Caki2 (cell line): ENCODE results near the gene LGALS3BP. TPM values are rescaled to one million over a fixed set of nuclear protein-coding genes. Genes with fewer than 3 reads are reported as not detected.
"Not testable (repeated sequence)": the region's sequence is repeated elsewhere in the genome, so short reads cannot be mapped to it uniquely, and the experiment has no call there.

Experiments used
- DNase-seq: peaks from one replicate; pipeline ENCODE4 v3.0.0-alpha.2; 2015; ENCODE audit warnings: low read depth
- in situ Hi-C: cut with HindIII; loops from 2 replicates; pipeline ENCODE4 v1.10.0; 2016; ENCODE audit warnings: low sequenced_read_pairs, low pct_unique_long_range_greater_than_20kb, mixed read lengths
- total RNA-seq: library from RNA; depleted of rRNA; stranded (reverse); fragments of >200 nt; shearing (Covaris generic); gene quantifications from 2 replicates; pipeline ENCODE4 v1.2.3, GENCODE V29; 2014; ENCODE audit warnings: low replicate concordance; rRNA removed

Gene LGALS3BP
- 345 and 478 TPM in 2 replicates for total RNA-seq

GRCh38 chr17:78979780-78980623 lies at the start of gene LGALS3BP:
Gene LGALS3BP, minus strand, starts transcription at chr17:78979923. Its CDS starts 2,732 bp downstream, at chr17:78977191.
- in situ Hi-C loops = no loop called here
- DNase-seq = peak; percentile 88

GRCh38 chr17:79028496-79029326 lies 49.0 kb upstream of the LGALS3BP start:
- DNase-seq = peak; percentile 60
- in situ Hi-C loops = no loop called here

GRCh38 chr17:79027925-79028491 lies 48.3 kb upstream of the LGALS3BP start:
- peak; percentile 84 for DNase-seq
- in situ Hi-C loops = no loop called here

- in situ Hi-C loops = no loop called here
- peak; percentile 49 for DNase-seq
Observed at GRCh38 chr17:79027274-79027924, 47.7 kb upstream of the LGALS3BP start.

GRCh38 chr17:79026376-79027273 lies 46.9 kb upstream of the LGALS3BP start:
- in situ Hi-C loops = no loop called here
- peak; percentile 90 for DNase-seq

GRCh38 chr17:79024901-79025737 lies 45.4 kb upstream of the LGALS3BP start:
- in situ Hi-C loops = no loop called here
- no peak for DNase-seq

- DNase-seq = no peak
- in situ Hi-C loops = no loop called here
Observed at GRCh38 chr17:79023886-79024771, 44.4 kb upstream of the LGALS3BP start, which contains the start of gene C1QTNF1. Gene C1QTNF1, plus strand, starts transcription at chr17:79024169. Its CDS starts 19,800 bp downstream, at chr17:79043969.

- DNase-seq = no peak
- in situ Hi-C loops = no loop called here
Observed at GRCh38 chr17:79023180-79023705, 43.5 kb upstream of the LGALS3BP start.

- in situ Hi-C loops = no loop called here
- DNase-seq = no peak
Observed at GRCh38 chr17:79022507-79022991, 42.8 kb upstream of the LGALS3BP start.

GRCh38 chr17:79021929-79022328 lies 42.2 kb upstream of the LGALS3BP start:
- in situ Hi-C loops, DNase-seq: not testable (repeated sequence)

GRCh38 chr17:79020631-79021301 lies 41.0 kb upstream of the LGALS3BP start:
- in situ Hi-C loops = no loop called here
- no peak for DNase-seq

GRCh38 chr17:79019632-79020584 lies 40.2 kb upstream of the LGALS3BP start:
- peak; percentile 37 for DNase-seq

GRCh38 chr17:79019261-79019631 lies 39.5 kb upstream of the LGALS3BP start:
- no peak for DNase-seq
- in situ Hi-C loops = no loop called here

More at GRCh38 chr17:79019632-79020584, 40.2 kb upstream of the LGALS3BP start:
- in situ Hi-C loops = no loop called here

- in situ Hi-C loops = no loop called here
Observed at GRCh38 chr17:79018370-79018695, 38.6 kb upstream of the LGALS3BP start.

More at GRCh38 chr17:79018370-79018695, 38.6 kb upstream of the LGALS3BP start:
- no peak for DNase-seq
